AG09319 (cell line): ENCODE data around the gene C22orf23.
"Not testable (repeated sequence)": the region's sequence is repeated elsewhere in the genome, so short reads cannot be mapped to it uniquely, and the experiment has no call there.

Experiments used
- DNase-seq: peaks from one replicate; pipeline ENCODE4 v3.0.0-alpha.2; 2010; ENCODE audit warnings: low read depth; ENCODE audit errors: extremely low read depth
- TF ChIP-seq, protein P1 (sequence below): IDR thresholded peaks from 2 replicates; pipeline ENCODE4 v1.5.1; 2011; ENCODE audit warnings: low read depth, mild to moderate bottlenecking, inconsistent platforms, low read length, moderate library complexity

The C22orf23 gene

DNA sequence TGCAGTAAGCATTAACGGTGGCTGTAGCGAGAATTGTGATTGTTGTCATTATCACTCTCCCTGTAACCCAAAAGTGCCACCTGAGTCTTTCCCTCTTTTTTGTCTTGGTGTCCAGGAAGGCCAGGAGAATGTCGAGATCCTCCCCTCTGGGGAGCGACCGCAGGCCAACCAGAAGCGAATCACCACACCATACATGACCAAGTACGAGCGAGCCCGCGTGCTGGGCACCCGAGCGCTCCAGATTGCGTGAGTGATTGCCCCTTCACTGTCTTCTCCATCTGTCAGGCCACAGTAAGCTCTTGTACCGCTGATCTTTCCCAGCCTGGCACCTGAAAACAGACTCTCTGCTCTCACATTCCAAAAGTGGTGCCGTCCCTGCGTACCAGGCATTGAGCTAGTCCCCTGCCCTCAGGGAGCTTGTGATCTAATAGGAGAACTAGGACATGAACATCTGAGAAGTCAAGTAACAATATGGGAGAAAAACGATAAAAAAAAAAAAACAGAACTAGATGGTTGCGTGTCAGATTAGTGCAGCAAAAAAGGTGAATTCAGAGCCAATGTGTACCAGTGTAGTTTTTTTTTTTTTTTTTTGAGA lies 5.9 kb upstream of the C22orf23 start:
- TF ChIP-seq, protein P1, sequence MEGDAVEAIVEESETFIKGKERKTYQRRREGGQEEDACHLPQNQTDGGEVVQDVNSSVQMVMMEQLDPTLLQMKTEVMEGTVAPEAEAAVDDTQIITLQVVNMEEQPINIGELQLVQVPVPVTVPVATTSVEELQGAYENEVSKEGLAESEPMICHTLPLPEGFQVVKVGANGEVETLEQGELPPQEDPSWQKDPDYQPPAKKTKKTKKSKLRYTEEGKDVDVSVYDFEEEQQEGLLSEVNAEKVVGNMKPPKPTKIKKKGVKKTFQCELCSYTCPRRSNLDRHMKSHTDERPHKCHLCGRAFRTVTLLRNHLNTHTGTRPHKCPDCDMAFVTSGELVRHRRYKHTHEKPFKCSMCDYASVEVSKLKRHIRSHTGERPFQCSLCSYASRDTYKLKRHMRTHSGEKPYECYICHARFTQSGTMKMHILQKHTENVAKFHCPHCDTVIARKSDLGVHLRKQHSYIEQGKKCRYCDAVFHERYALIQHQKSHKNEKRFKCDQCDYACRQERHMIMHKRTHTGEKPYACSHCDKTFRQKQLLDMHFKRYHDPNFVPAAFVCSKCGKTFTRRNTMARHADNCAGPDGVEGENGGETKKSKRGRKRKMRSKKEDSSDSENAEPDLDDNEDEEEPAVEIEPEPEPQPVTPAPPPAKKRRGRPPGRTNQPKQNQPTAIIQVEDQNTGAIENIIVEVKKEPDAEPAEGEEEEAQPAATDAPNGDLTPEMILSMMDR: no peak
- no peak for DNase-seq

DNA sequence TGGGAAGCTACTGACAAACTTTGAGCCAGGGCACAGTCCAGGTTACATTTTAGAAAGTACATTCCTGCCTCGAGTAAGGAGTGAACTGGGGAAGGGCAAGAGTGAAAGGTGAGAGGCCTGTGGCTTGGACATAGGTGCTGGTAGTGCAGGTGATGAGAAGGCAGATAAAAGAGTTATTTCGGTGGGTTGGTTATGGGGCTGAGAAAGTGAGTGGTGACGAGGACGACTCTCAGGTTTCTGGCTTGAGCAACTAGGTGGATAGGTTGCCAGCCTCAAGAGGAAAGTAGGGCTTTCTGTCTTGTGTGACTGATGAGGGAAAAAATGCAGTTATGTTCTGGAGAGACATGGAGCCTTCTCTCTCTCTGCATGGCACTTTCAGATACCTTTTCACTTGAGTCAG lies 3.8 kb upstream of the C22orf23 start:
- no peak for DNase-seq
- TF ChIP-seq, protein P1: no peak

DNA sequence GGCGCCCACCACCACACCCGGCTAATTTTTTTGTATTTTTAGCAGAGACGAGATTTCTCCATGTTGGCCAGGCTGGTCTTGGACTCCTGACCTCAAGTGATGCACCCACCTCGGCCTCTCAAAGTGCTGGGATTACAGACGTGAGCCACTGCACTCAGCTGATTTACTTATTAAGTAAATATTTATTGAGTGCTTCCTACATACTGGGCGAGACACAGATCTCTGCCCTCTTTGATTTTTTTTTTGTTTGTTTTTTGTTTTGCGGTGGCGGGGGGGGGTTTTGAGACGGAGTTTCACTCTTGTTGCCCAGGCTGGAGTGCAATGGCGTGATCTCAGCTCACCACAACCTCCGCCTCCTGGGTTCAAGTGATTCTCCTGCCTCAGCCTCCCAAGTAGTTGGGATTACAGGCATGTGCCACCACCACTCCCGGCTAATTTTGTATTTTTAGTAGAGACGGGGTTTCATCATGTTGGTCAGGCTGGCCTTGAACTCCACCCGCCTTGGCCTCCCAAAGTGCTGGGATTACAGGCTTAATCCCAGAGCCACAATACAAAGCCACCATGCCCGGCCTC lies 2.5 kb upstream of the C22orf23 start:
- DNase-seq: not testable (repeated sequence)

DNA sequence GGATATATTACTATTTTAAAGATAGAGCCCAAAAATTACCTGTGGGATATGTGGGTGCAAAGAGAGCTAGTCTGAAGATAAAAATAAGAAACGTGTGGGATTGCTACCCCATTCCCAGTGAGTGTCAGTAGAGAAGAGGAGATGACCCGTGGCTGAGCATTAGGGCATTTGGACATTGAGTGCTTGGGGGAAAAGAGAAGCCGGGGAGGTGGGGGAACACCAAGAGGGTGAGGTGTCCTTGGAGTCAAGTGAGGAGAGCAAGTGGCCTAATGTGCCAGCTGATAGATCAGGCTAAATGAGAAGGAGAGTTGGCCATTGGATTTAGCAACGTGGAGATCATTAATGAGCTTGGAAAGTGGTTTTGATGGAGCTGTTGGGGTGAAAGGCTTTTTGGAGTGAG lies 1.3 kb upstream of the C22orf23 start:
- TF ChIP-seq, protein P1: no peak
- no peak for DNase-seq

DNA sequence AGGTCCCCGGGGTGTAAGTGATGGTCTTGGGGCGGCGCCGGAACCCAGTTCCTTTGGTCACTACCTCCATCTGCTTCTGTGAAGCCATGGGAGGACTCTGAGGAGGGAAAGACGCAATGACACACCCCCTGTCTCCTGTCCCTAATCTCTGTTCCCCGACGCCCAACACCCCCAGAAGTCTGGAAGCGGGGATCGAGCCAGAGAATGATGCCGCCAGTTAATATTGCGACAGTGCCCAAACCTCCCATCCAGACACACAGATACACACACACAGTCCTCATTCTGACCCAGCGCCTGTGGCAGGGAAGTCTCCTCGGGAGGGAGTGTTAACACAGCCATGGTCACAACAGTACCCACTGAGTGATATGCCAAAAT lies 352 bp downstream of the C22orf23 start:
- no peak for DNase-seq
- TF ChIP-seq, protein P1: no peak

DNA sequence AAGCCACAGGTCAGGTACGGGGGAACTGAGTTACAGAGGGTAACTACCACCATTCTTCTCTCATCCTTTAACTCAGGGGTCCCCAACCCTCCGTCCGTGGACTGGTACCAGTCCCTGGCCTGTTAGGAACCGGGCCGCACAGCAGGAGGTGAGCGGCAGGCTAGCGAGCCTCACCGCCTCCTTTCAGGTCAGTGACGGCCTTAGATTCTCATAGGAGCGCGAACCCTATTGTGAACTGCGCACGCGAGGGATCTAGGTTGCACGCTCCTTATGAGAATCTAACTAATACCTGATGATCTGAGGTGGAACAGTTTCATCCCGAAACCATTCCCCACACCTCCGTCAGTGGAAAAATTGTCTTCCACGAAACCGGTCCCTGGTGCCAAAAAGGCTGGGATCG lies 772 bp downstream of the C22orf23 start:
- not testable (repeated sequence) for DNase-seq

DNA sequence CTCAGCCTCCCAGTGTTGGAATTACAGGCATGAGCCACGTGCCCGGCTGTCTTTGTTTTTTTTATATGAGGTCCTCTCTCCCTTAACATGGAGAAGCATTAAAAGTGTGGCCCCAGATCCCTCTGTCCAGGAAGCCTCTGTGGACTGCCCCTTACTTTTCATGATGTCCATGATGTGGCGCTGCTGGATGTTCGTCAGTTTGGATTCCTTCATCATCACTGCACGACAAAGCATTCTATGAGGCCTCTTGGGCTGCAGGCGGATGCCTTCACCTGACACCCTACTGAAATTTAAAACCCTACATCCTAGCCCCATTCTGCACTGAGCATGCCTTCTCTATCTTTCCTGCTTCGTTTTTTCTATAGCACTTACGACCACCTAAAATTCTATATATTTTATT lies 2.1 kb downstream of the C22orf23 start:
- no peak for DNase-seq

DNA sequence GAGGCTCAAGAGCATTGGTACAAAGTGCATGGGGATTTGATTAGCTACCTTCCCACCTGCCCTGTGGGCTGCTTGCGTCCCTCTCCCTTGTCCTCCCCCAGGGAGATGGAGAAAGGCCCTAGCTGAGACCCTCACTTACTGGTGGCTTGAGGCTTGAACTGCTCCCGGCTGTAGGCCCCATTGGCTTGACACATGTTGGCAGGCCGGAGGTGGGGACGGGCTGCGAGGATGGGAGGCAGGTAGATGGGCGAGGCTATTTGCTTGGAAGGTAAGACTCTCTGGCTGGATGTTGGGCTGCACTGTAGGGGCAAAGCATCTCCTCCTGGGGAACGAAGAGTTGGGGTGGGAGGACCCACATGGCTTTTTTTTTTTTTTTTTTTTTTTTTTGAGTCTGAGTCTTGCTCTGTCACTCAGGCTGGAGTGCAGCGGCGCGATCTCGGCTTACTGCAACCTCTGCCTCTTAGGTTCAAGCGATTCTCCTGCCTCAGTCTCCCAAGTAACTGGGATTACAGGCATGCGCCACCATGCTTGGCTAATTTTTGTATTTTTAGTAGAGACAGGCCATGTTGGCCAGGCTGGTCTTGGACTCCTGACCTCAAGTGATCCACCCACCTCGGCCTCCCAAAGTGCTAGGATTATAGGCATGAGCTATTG lies 6.1 kb downstream of the C22orf23 start:
- not testable (repeated sequence) for DNase-seq

More for the DNA sequence above, 2.1 kb downstream of the C22orf23 start:
- TF ChIP-seq, protein P1: no peak

DNA sequence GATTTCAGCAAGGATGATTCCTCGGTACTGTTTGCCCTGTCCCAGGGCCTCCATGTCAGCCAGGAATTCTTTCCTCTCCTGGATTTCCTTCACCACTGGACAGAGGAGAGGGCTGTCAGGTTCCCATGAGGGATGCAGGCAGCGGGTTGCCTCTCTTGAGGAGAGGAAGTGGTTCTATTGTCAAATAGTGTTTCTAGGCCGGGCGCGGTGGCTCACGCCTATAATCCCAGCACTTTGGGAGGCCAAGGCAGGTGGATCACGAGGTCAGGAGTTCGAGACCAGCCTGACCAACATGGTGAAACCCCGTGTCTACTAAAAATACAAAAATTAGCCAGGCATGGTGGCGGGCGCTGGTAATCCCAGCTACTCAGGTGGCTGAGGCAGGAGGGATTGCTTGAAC lies 9.0 kb downstream of the C22orf23 start:
- not testable (repeated sequence) for DNase-seq
